Activated T-helper 17 cell treated with anti-CD3 and anti-CD28 coated beads, Interleukin-2, amount 50 U/mL, for 72 hours (primary cell): ENCODE measurements around the gene FBP1. TPM values are rescaled to one million over a fixed set of nuclear protein-coding genes. Genes with fewer than 3 reads are reported as not detected.
"Not testable (repeated sequence)": the region's sequence is repeated elsewhere in the genome, so short reads cannot be mapped to it uniquely, and the experiment has no call there.

Source experiments
- ATAC-seq: fragments of 150-1000 bp; cut with Tn5 transposase; replicated peaks from 2 replicates; pipeline ENCODE4 v1.10.0; 2021; ENCODE audit warnings: mild to moderate bottlenecking, moderate library complexity
- H3K27ac Mint-ChIP-seq: one replicate; pipeline ENCODE4 v1.8.0; 2022; ENCODE audit warnings: mixed read lengths
- H3K27me3 Mint-ChIP-seq: one replicate; pipeline ENCODE4 v1.8.0; 2022; ENCODE audit warnings: mixed read lengths
- H3K36me3 Mint-ChIP-seq: one replicate; pipeline ENCODE4 v1.8.0; 2022; ENCODE audit warnings: low read depth, mild to moderate bottlenecking, mixed read lengths
- H3K4me1 Mint-ChIP-seq: one replicate; pipeline ENCODE4 v1.8.0; 2022; ENCODE audit warnings: mixed read lengths
- H3K4me3 Mint-ChIP-seq: one replicate; pipeline ENCODE4 v1.8.0; 2022; ENCODE audit warnings: mild to moderate bottlenecking, mixed read lengths
- H3K9me3 Mint-ChIP-seq: one replicate; pipeline ENCODE4 v1.8.0; 2022; ENCODE audit warnings: mixed read lengths
- total RNA-seq, 2 donors: library from RNA; stranded (reverse); gene quantifications; one replicate each; pipeline ENCODE4 v1.2.3, GENCODE V29; 2022

The FBP1 gene
- total RNA-seq, 2 donors from 2014 or later: 0.50 to 0.85 TPM

- H3K36me3 Mint-ChIP-seq, H3K4me1 Mint-ChIP-seq, H3K27ac Mint-ChIP-seq, ATAC-seq, H3K4me3 Mint-ChIP-seq, H3K9me3 Mint-ChIP-seq: not testable (repeated sequence)
- peaks cover 23% of the 10 kb centered on the region for H3K27me3 Mint-ChIP-seq
Measured at GRCh38 chr9:94591046-94591545, 48.2 kb downstream of the FBP1 start.

- Mint-ChIP-seq H3K4me1 (peaks cover 4% of the 10 kb centered on the region), H3K4me3 (no peak overlapping the region), H3K27me3 (peaks cover 19% of the 10 kb centered on the region), H3K36me3 (no peaks in the 10 kb centered on the region), H3K9me3 (no peaks in the 10 kb centered on the region), H3K27ac (no peak overlapping the region)
- ATAC-seq: no peak
Measured at GRCh38 chr9:94588681-94589080, 50.6 kb downstream of the FBP1 start.

- Mint-ChIP-seq H3K36me3 (no peaks in the 10 kb centered on the region), H3K27ac (no peak overlapping the region), H3K4me1 (peaks cover 4% of the 10 kb centered on the region), H3K27me3 (peaks cover 12% of the 10 kb centered on the region), H3K4me3 (peak overlapping the region; percentile 29), H3K9me3 (no peaks in the 10 kb centered on the region)
- peak; percentile 63 for ATAC-seq
Measured at GRCh38 chr9:94586814-94587213, 52.5 kb downstream of the FBP1 start.

GRCh38 chr9:94586316-94586715 lies 53.0 kb downstream of the FBP1 start:
- Mint-ChIP-seq H3K9me3 (no peaks in the 10 kb centered on the region), H3K27me3 (peaks cover 12% of the 10 kb centered on the region), H3K27ac (no peak overlapping the region), H3K4me3 (peak overlapping the region; percentile 29), H3K36me3 (no peaks in the 10 kb centered on the region), H3K4me1 (peaks cover 4% of the 10 kb centered on the region)
- ATAC-seq: peak; percentile 81

GRCh38 chr9:94584555-94584954 lies 54.8 kb downstream of the FBP1 start:
- Mint-ChIP-seq H3K27ac (peak overlapping the region; percentile 30), H3K36me3 (no peaks in the 10 kb centered on the region), H3K4me3 (peak overlapping the region; percentile 3), H3K4me1 (peaks cover 4% of the 10 kb centered on the region), H3K9me3 (no peaks in the 10 kb centered on the region), H3K27me3 (peaks cover 12% of the 10 kb centered on the region)
- ATAC-seq: peak; percentile 48

- Mint-ChIP-seq H3K27ac (no peak overlapping the region), H3K36me3 (no peaks in the 10 kb centered on the region), H3K27me3 (no peaks in the 10 kb centered on the region), H3K4me3 (no peak overlapping the region), H3K4me1 (no peaks in the 10 kb centered on the region), H3K9me3 (no peaks in the 10 kb centered on the region)
- no peak for ATAC-seq
Measured at GRCh38 chr9:94581728-94582127, 57.6 kb downstream of the FBP1 start.

GRCh38 chr9:94577571-94577970 lies 61.7 kb downstream of the FBP1 start:
- Mint-ChIP-seq H3K27ac (peak overlapping the region; percentile 8), H3K4me1 (no peaks in the 10 kb centered on the region)
- ATAC-seq: no peak

GRCh38 chr9:94577036-94577435 lies 62.3 kb downstream of the FBP1 start:
- H3K36me3 Mint-ChIP-seq: no peaks in the 10 kb centered on the region
- H3K4me3 Mint-ChIP-seq: no peak overlapping the region
- peaks cover 14% of the 10 kb centered on the region for H3K27me3 Mint-ChIP-seq
- ATAC-seq: no peak
- H3K4me1 Mint-ChIP-seq: no peaks in the 10 kb centered on the region
- H3K9me3 Mint-ChIP-seq: no peaks in the 10 kb centered on the region
- peak overlapping the region; percentile 8 for H3K27ac Mint-ChIP-seq

More at GRCh38 chr9:94577571-94577970, 61.7 kb downstream of the FBP1 start:
- no peaks in the 10 kb centered on the region for H3K9me3 Mint-ChIP-seq
- no peaks in the 10 kb centered on the region for H3K36me3 Mint-ChIP-seq
- no peak overlapping the region for H3K4me3 Mint-ChIP-seq
- peaks cover 9% of the 10 kb centered on the region for H3K27me3 Mint-ChIP-seq

GRCh38 chr9:94576131-94576530 lies 63.2 kb downstream of the FBP1 start:
- H3K4me1 Mint-ChIP-seq: no peaks in the 10 kb centered on the region
- H3K4me3 Mint-ChIP-seq: no peak overlapping the region
- H3K27ac Mint-ChIP-seq: no peak overlapping the region
- ATAC-seq: no peak
- H3K36me3 Mint-ChIP-seq: no peaks in the 10 kb centered on the region
- H3K9me3 Mint-ChIP-seq: no peaks in the 10 kb centered on the region
- H3K27me3 Mint-ChIP-seq: peaks cover 19% of the 10 kb centered on the region

- Mint-ChIP-seq H3K9me3 (no peaks in the 10 kb centered on the region), H3K27me3 (peaks cover 14% of the 10 kb centered on the region), H3K27ac (no peak overlapping the region), H3K36me3 (no peaks in the 10 kb centered on the region), H3K4me1 (no peaks in the 10 kb centered on the region), H3K4me3 (no peak overlapping the region)
- no peak for ATAC-seq
Measured at GRCh38 chr9:94568972-94569712, 70.2 kb downstream of the FBP1 start.

- Mint-ChIP-seq H3K9me3 (no peaks in the 10 kb centered on the region), H3K36me3 (no peaks in the 10 kb centered on the region), H3K27ac (no peak overlapping the region), H3K4me3 (no peak overlapping the region), H3K27me3 (peaks cover 17% of the 10 kb centered on the region), H3K4me1 (no peaks in the 10 kb centered on the region)
- no peak for ATAC-seq
Measured at GRCh38 chr9:94568250-94568889, 70.9 kb downstream of the FBP1 start.

- no peaks in the 10 kb centered on the region for H3K9me3 Mint-ChIP-seq
- H3K27ac Mint-ChIP-seq: no peak overlapping the region
- no peak for ATAC-seq
- no peaks in the 10 kb centered on the region for H3K36me3 Mint-ChIP-seq
- no peak overlapping the region for H3K4me3 Mint-ChIP-seq
- H3K27me3 Mint-ChIP-seq: peaks cover 14% of the 10 kb centered on the region
- no peaks in the 10 kb centered on the region for H3K4me1 Mint-ChIP-seq
Measured at GRCh38 chr9:94567271-94567670, 72.0 kb downstream of the FBP1 start.

- Mint-ChIP-seq H3K4me1 (no peaks in the 10 kb centered on the region), H3K36me3 (no peaks in the 10 kb centered on the region), H3K27me3 (peaks cover 10% of the 10 kb centered on the region), H3K4me3 (no peak overlapping the region), H3K9me3 (no peaks in the 10 kb centered on the region), H3K27ac (no peak overlapping the region)
- no peak for ATAC-seq
Measured at GRCh38 chr9:94566550-94566949, 72.8 kb downstream of the FBP1 start.

- not testable (repeated sequence) for H3K27ac Mint-ChIP-seq, ATAC-seq, H3K4me1 Mint-ChIP-seq, H3K4me3 Mint-ChIP-seq, H3K9me3 Mint-ChIP-seq, H3K36me3 Mint-ChIP-seq
- peaks cover 14% of the 10 kb centered on the region for H3K27me3 Mint-ChIP-seq
Measured at GRCh38 chr9:94564279-94564678, 75.0 kb downstream of the FBP1 start.

GRCh38 chr9:94563548-94563947 lies 75.8 kb downstream of the FBP1 start:
- Mint-ChIP-seq H3K27ac (no peak overlapping the region), H3K27me3 (peaks cover 14% of the 10 kb centered on the region), H3K4me1 (no peaks in the 10 kb centered on the region), H3K9me3 (no peaks in the 10 kb centered on the region), H3K4me3 (no peak overlapping the region), H3K36me3 (no peaks in the 10 kb centered on the region)
- ATAC-seq: no peak
